Measurements from ENCODE around the gene TRAF4. TPM values are rescaled to one million over a fixed set of nuclear protein-coding genes. Genes with fewer than 3 reads are reported as not detected.
"Not testable (repeated sequence)": the region's sequence is repeated elsewhere in the genome, so short reads cannot be mapped to it uniquely, and the experiment has no call there.

TRAF4 gene
- total RNA-seq, 1 experiment from 2014 or later: 76.2 TPM

- in situ Hi-C loops (cut with HindIII; ENCODE audit: low pct_unique_long_range_greater_than_20kb, low sequenced_read_pairs): no loop called here
- peak; percentile 67 for DNase-seq (ENCODE audit: low read depth, low spot score)
Observed at GRCh38 chr17:28725166-28725659, 18.6 kb upstream of the TRAF4 start.

GRCh38 chr17:28725660-28726225 is 18.1 kb upstream of the TRAF4 start:
- in situ Hi-C loops (cut with HindIII; ENCODE audit: low pct_unique_long_range_greater_than_20kb, low sequenced_read_pairs): no loop called here
- DNase-seq (ENCODE audit: low read depth, low spot score): peak; percentile 57

DNA sequence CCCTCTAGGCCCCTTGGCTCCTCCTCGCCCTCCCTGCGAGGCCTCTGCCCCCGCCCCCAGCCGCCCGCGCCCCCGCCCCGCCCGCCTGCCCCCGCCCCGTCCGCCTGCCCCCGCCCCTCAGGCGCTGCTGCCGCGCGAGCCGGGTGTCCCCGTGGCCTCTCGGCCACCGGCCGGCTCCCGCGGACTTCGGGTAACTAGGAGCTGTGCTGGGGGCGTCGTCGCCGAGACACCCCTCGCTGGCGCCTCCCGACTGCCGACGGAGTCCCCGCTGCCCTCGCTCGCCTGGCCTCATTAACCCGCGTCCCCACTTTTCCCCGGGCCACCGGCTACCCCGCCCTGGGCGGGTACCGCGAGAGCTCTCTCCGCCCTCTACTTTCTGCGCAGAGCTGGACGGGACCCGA is 17.6 kb upstream of the TRAF4 start, which contains the start of gene TLCD1:
Gene TLCD1, minus strand, starts transcription at position 8 of the 401 bp plus-strand sequence. CDS start 136 bp downstream, outside the sequence.
- DNase-seq (ENCODE audit: low read depth, low spot score): peak; percentile 69
- in situ Hi-C loops (cut with HindIII; ENCODE audit: low pct_unique_long_range_greater_than_20kb, low sequenced_read_pairs): no loop called here

GRCh38 chr17:28726627-28727491 is 17.0 kb upstream of the TRAF4 start:
- in situ Hi-C loops (cut with HindIII; ENCODE audit: low pct_unique_long_range_greater_than_20kb, low sequenced_read_pairs): no loop called here
- DNase-seq (ENCODE audit: low read depth, low spot score): peak; percentile 91

GRCh38 chr17:28728364-28729200 is 15.2 kb upstream of the TRAF4 start, which contains the start of gene NEK8:
TSS of gene NEK8 (plus strand) at chr17:28728788. CDS start at chr17:28728814, 26 bp downstream.
- DNase-seq (ENCODE audit: low read depth, low spot score): peak; percentile 97
- in situ Hi-C loops (cut with HindIII; ENCODE audit: low pct_unique_long_range_greater_than_20kb, low sequenced_read_pairs): no loop called here

GRCh38 chr17:28729950-28730330 is 13.9 kb upstream of the TRAF4 start:
- no peak for DNase-seq (ENCODE audit: low read depth, low spot score)
- in situ Hi-C loops (cut with HindIII; ENCODE audit: low pct_unique_long_range_greater_than_20kb, low sequenced_read_pairs): no loop called here

DNA sequence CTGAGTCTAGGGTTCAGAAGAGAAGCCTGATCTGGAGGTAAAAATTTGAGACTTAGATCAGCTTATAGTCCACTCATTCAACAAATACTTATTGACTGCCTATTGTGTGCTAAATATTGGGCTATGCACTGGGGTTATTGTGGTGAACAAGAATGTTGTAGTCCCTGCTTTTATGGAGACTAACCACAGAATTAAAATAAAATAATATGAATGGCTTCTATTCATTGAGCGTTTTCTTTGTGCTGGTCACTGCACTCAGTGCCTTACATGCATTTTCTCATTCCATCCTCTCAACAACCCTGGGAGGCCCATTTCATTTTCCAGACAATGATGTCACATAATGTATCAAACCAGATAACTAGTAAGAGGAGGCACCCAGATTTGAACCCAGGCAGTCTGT is 10.5 kb upstream of the TRAF4 start:
- no peak for DNase-seq (ENCODE audit: low read depth, low spot score)

DNA sequence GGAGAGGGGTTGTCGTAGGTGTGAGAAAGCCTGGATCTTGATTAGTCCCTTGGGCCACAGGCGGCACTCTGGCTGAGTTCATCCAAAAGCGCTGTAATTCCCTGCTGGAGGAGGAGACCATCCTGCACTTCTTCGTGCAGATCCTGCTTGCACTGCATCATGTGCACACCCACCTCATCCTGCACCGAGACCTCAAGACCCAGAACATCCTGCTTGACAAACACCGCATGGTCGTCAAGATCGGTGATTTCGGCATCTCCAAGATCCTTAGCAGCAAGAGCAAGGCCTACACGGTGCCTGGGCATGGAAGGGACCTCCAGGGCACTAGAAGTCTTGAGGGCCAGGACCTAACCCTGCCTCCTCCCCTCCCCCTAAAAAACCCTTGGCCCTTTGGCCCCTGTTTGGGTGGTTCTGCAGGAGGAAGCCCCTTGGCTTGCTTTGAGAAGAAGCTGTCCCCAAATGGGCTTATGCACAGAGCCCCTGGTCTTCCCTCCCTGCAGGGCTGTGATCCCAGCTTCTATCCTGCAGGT is 9.0 kb upstream of the TRAF4 start:
- in situ Hi-C loops (cut with HindIII; ENCODE audit: low pct_unique_long_range_greater_than_20kb, low sequenced_read_pairs): no loop called here
- DNase-seq (ENCODE audit: low read depth, low spot score): no peak

More for the DNA sequence above, 10.5 kb upstream of the TRAF4 start:
- in situ Hi-C loops (cut with HindIII; ENCODE audit: low pct_unique_long_range_greater_than_20kb, low sequenced_read_pairs): no loop called here

GRCh38 chr17:28735242-28735722 is 8.5 kb upstream of the TRAF4 start:
- DNase-seq (ENCODE audit: low read depth, low spot score): no peak

DNA sequence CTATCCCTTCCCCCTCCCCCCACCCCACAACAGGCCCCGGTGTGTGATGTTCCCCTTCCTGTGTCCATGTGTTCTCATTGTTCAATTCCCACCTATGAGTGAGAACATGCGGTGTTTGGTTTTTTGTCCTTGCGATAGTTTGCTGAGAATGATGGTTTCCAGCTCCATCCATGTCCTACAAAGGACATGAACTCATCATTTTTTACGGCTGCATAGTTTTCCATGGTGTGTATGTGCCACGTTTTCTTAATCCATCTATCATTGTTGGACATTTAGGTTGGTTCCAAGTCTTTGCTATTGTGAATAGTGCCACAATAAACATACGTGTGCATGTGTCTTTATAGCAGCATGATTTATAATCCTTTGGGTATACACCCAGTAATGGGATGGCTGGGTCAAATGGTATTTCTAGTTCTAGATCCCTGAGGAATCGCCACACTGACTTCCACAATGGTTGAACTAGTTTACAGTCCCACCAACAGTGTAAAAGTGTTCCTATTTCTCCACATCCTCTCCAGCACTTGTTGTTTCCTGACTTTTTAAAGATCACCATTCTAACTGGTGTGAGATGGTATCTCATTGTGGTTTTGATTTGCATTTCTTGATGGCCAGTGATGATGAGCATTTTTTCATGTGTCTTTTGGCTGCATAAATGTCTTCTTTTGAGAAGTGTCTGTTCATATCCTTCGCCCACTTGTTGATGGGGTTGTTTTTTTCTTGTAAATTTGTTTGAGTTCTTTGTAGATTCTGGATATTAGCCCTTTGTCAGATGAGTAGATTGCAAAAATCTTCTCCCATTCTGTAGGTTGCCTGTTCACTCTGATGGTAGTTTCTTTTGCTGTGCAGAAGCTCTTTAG is 7.7 kb upstream of the TRAF4 start:
- DNase-seq (ENCODE audit: low read depth, low spot score); in situ Hi-C loops (cut with HindIII; ENCODE audit: low pct_unique_long_range_greater_than_20kb, low sequenced_read_pairs): not testable (repeated sequence)

More at GRCh38 chr17:28735242-28735722, 8.5 kb upstream of the TRAF4 start:
- in situ Hi-C loops (cut with HindIII; ENCODE audit: low pct_unique_long_range_greater_than_20kb, low sequenced_read_pairs): no loop called here

DNA sequence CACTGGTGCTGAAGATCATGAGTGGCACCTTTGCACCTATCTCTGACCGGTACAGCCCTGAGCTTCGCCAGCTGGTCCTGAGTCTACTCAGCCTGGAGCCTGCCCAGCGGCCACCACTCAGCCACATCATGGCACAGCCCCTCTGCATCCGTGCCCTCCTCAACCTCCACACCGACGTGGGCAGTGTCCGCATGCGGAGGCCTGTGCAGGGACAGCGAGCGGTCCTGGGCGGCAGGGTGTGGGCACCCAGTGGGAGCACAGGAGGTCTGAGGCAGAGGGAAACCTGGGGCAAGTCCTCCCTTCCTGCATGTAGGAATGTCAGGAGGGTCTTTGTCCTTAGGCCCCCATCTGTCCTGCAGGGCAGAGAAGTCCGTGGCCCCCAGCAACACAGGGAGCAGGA is 6.5 kb upstream of the TRAF4 start:
- no peak for DNase-seq (ENCODE audit: low read depth, low spot score)

DNA sequence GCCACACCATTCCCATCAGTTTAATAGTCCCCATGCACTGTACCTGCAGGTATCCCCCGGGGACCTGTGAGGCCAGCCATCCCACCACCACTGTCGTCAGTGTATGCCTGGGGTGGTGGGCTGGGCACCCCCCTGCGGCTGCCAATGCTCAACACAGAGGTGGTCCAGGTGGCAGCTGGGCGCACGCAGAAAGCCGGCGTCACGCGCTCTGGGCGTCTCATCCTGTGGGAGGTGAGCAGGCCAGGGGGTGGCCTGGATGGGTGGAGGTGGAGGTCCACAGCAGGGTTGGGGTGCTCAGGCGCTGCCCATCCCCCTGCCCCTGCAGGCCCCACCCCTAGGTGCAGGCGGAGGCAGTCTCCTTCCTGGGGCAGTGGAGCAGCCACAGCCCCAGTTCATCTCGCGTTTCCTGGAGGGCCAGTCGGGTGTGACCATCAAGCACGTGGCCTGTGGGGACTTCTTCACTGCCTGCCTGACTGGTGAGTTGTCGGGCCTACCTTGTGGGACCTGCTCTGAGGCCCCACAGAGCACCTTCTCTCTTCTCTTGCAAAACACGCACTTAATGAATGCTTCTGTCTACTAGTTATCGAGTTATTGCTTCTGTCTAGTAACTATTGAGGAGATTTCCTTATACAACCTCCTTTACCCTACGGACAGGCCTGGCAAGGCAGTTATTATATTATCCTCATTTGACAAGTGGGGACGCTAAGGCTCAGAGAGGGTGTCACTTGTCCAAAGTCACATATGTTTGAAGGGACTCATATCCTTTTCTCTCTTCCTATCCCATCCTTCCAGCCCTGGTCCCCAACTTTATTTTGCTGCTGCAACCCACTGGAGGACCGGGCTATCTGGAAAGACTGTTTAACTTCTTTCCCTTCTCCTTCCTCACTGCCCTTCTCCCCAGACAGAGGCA is 5.8 kb upstream of the TRAF4 start:
- DNase-seq (ENCODE audit: low read depth, low spot score): no peak
- in situ Hi-C loops (cut with HindIII; ENCODE audit: low pct_unique_long_range_greater_than_20kb, low sequenced_read_pairs): no loop called here

More for the DNA sequence above, 6.5 kb upstream of the TRAF4 start:
- in situ Hi-C loops (cut with HindIII; ENCODE audit: low pct_unique_long_range_greater_than_20kb, low sequenced_read_pairs): no loop called here

GRCh38 chr17:28738680-28739384 is 5.0 kb upstream of the TRAF4 start:
- in situ Hi-C loops (cut with HindIII; ENCODE audit: low pct_unique_long_range_greater_than_20kb, low sequenced_read_pairs): no loop called here
- DNase-seq (ENCODE audit: low read depth, low spot score): no peak

DNA sequence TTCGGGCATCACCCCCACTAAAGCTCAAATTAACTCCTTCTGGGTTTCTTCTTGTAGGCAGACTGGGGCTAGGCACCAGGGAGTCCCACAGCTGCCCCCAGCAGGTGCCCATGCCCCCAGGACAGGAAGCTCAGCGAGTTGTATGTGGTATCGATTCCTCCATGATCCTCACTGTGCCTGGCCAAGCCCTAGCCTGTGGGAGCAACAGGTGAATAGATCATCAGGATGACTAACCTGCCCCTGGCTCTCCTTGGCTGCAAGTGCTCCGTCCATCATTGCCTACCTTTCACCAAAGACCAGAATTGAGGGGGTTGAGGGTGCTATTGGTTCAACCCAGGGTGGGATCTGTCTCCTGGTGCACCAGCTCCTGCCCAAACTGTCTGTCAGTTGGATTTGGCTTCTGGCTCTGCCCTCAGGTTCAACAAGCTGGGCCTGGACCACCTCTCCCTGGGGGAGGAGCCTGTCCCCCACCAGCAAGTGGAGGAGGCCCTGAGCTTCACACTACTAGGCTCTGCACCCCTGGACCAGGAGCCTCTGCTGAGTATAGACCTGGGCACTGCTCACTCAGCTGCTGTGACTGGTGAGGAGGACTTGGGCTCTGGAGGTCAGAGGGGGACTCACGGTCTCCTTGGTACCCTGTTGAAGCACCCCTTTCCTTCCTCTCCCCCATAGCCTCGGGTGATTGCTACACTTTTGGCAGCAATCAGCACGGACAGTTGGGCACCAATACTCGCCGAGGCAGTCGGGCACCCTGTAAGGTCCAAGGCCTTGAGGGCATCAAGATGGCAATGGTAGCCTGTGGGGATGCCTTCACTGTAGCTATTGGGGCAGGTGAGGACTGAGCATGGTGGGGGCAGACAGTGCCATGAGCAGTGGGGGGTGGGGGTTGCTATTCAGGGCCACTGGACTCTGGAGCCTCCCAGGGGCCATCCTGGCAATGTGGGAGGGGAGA is 3.1 kb upstream of the TRAF4 start:
- no peak for DNase-seq (ENCODE audit: low read depth, low spot score)
- in situ Hi-C loops (cut with HindIII; ENCODE audit: low pct_unique_long_range_greater_than_20kb, low sequenced_read_pairs): no loop called here
